Left renal cortex interstitium (tissue), 4 donors: Measurements from ENCODE around the gene EEF2. TPM values are rescaled to one million over a fixed set of nuclear protein-coding genes. Genes with fewer than 3 reads are reported as not detected.
A peak's percentile ranks its signal among the peaks of the same experiment; 100 is the strongest.
"Not testable (repeated sequence)": the region's sequence is repeated elsewhere in the genome, so short reads cannot be mapped to it uniquely, and the experiment has no call there.

Source experiments
- DNase-seq, 4 donors: peaks; one replicate each; pipeline ENCODE4 v3.0.0-alpha.2; 2013; ENCODE audit warnings: low read depth in 4 of 4, low spot score in 2 of 4, missing footprints in 1 of 4
- polyA plus RNA-seq, 4 donors: library from polyadenylated mRNA; unstranded; fragments of 120-200 nt; gene quantifications; one replicate each; pipeline ENCODE4 v1.2.1, GENCODE V29; 2013; ENCODE audit not compliant: insufficient read length in 4 of 4

The EEF2 gene
- polyA plus RNA-seq, 4 donors, result 1,516 to 2,178 (median 1,698) TPM

DNA sequence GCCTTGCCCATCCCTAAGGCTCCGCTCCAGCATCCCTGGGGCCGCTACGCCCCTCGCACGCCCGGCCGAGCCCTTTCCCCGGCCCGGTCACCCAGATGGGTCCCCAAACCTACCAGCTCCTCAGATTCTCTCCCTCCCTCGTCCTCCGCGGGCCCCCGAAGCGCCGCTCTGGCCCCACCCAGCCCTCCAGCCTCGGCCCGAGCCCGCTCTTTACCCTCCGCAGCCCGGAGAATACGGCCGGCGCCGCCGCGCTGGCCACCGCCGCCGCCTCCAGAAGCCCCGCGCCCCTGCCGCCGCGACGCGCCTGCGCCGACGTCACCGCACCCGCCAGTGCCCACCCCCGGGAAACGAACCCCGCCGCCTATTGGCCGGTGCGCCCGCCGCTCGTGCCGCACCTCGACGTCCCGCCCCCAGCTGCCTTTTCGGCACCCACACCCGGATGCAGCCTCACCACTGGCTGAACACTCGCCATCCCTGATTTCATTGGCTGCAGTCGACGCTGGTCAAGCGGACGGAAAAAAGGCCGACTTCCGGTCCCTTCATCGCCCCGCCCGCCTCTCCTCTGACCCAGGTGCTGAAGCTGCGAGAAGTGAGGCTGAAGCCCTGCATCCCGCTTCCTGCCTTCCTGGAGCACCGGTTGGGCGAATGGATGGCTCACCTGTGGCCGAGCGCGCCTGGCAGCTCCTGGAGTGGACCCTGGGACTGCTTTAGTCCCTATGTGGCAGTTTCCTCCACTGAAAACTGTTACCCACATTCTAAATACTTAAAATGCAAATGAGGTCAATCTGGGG lies 14.3 kb downstream of the EEF2 start, which contains the start of gene DAPK3:
DAPK3 (minus strand) TSS at position 292 of the 791 bp plus-strand sequence. CDS start 1,364 bp downstream, outside the sequence.
- peak in 3 of 4 donors; percentile 83 to 95 (median 93) for DNase-seq

DNA sequence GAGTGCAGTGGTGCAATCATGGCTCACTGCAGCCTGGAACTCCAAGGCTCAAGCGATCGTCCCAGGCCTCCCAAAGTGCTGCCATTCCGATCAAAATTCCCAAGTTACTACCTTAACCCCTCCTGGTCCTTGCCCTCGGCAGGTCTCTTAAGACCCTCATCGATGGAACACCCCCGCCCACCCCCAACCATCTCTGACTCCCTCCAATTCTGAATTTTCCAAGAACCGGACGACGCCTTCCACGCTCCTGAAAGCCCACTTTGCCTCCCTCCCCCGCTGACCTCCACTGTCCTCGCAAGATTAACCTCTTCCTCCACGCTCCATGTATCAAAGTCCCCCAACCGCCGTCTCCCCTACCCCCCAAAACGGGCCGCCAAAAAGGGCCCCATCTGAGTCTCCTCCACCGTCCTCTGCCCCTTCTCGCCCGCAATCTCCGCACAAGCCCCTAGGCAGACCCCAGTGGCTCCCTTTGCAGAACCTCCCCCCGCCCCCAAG lies 14.9 kb downstream of the EEF2 start:
- no peak for DNase-seq

DNA sequence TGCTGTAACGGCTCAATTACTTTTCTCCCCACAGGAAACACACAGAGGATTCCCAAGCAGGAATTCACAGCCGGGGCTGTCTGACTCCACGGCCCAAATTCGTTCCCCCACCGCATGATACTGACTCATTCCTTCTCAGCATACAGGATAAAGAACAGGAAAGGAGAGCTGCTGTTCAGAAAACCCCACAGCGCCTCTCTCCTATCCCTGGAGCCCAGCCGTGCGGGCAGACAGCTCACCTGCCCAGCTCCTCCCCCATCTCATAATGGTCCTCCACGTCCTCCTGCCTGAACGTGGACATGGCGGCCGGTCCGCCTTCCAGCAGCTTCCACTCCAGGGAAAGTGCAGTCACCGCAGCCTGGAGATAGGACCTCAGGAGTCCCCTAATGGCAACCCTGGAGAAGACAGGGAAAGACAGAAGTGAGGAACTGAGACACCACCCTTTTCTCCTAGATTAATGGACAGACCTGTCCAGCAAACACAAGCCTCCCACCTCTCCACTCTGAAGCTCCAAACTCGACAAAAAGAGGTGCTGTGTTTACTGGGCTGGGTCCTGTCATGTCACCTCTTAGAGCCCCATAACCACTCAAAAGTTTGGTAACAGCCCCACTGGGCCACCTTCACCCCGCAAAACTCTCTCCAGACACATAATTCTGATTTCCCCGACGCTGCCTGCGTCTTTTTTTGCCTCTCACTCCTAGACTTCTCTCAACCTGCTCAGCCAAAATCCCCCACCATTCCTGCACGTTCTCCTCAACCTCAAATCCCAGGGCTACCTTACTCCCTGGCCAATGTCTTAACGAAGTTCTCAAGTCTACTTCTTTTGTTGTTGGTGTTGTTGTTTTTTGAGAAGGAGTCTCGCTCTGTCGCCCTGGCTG lies 15.6 kb downstream of the EEF2 start:
- no peak for DNase-seq

- DNase-seq, result peak in 2 of 4 donors; percentile 72 to 84
Observed at GRCh38 chr19:3968556-3969434, 16.5 kb downstream of the EEF2 start.

DNA sequence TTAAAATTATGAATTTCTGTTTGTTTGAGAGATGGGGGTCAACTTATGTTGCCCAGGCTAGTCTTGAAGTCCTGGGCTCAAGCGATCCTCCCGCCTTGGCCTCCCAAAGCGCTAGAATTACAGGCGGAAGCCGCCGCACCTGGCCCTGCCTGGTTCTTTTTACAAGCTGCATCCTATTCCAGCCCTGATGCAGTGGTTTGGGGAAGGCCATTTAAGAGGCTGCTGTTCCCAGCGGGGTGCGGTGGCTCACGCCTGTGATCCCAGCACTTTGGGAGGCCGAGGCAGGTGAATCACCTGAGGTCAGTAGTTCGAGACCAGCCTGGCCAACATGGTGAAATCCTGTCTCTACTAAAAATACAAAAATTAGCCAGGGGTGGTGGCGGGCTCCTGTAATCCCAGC lies 17.3 kb downstream of the EEF2 start:
- DNase-seq, result not testable (repeated sequence)

GRCh38 chr19:3966051-3967017 lies 18.9 kb downstream of the EEF2 start:
- no peak for DNase-seq

GRCh38 chr19:3964256-3965194 lies 20.7 kb downstream of the EEF2 start:
- no peak for DNase-seq

DNA sequence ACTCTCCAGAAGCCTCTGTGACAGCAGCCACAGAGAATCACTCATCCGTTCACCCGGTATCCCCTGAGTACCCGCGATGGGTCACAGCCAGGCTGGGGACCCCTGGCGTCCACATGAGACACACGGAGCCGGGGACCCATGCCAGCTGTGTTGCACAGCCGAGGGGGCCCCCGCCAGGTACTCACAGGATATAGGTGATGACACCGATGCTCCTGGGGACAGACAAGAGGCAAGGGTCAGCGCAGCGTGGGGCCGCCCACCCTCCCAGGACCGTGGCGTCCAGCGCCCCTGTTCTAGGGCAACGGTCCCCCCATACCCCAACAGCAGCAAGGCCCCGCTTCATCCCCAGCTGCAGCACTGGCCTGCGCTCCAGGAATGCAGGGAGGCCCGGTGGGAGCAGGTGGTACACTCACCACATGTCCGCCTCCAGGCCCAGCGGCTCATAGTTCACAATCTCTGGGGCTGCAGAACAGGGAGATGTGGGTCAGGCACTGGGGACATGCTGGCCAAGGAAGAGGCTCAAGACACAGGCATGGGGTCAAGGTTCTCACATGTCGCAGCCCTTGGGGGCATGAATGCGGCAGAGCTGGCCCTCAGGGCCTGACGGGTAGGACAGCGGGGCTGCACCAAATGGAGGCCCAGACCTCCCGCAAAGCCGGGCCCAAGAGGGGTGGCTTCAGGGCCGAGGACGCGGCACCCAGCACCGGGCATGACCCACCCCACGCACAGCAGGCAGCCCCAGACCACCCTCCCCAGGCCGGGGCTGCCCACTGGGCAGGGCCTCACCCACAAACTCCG lies 21.6 kb downstream of the EEF2 start:
- DNase-seq, result no peak

DNA sequence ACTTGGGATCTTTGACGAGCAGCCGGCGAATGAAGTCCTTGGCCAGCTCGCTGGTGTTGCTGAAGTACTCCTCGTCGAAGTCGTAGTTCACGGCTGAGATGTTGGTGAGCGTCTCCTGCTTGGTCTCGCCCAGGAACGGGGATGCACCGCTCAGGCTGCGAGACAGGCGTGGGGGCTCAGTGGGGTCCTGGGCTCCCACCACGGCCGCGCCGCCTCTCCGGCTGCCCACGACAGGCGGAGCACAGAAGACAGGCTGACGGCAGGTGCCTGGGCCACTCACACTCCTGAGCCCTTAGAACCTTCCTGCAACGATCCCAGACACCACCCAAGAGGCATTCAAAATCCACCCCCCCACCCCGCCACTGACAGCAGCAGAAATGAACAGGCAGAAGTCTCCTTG lies 24.3 kb downstream of the EEF2 start:
- DNase-seq, result no peak

GRCh38 chr19:3959766-3960131 lies 25.5 kb downstream of the EEF2 start:
- no peak for DNase-seq

- no peak for DNase-seq
Observed at GRCh38 chr19:3958836-3959765, 26.2 kb downstream of the EEF2 start.

DNA sequence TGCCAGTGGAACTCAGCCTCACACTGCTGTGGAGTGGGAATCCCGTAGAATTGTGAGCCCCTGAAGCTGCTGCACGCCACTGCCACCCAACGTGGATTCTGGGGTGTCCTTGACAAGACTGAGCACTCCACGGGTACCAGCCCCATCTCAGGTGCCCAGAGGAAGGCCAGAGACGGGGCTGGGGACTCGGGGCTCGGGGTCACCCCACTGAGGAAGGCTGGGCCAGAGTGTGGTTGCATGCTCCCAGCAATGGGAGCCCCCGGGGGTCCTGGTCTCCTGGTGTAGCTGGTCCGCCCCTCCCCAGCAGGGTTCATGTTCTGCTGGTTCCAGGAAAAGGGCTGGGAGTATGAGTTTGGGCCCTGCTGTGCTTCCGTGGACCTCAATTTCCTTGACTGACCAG lies 29.6 kb downstream of the EEF2 start:
- DNase-seq, result no peak

DNA sequence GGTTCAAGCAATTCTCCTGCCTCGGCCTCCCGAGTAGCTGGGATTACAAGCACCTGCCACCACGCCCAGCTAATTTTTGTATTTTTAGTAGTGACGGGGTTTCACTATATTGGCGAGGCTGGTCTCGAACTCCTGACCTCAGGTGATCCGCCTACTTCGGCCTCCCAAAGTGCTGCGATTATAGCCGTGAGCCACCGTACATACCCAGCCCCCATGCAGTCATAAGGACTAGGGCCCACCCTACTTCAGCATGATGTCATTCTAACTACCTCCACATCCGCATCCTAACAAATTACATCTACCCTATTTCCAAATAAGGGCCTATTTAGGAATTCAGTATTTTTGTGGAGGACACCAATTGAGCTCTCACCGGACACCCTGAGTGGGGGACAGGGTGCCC lies 30.0 kb downstream of the EEF2 start:
- not testable (repeated sequence) for DNase-seq

GRCh38 chr19:3954107-3954506 lies 31.2 kb downstream of the EEF2 start:
- no peak for DNase-seq

- DNase-seq, result not testable (repeated sequence)
Observed at GRCh38 chr19:3952755-3953276, 32.4 kb downstream of the EEF2 start.
